ENCODE data around the gene MEGF6.

Gene MEGF6

GRCh38 chr1:3550511-3551289 lies 60.6 kb downstream of the MEGF6 start:
- no peak for DNase-seq

GRCh38 chr1:3548895-3549294 lies 62.4 kb downstream of the MEGF6 start:
- no peak for DNase-seq

- no peak for DNase-seq
Measured at GRCh38 chr1:3548156-3548893, 63.0 kb downstream of the MEGF6 start.

- DNase-seq = no peak
Measured at GRCh38 chr1:3547055-3548005, 64.0 kb downstream of the MEGF6 start.

GRCh38 chr1:3546048-3546384 lies 65.3 kb downstream of the MEGF6 start:
- no peak for DNase-seq

GRCh38 chr1:3545363-3546047 lies 65.8 kb downstream of the MEGF6 start:
- DNase-seq = no peak

- no peak for DNase-seq
Measured at GRCh38 chr1:3544040-3544977, 67.0 kb downstream of the MEGF6 start.

- no peak for DNase-seq
Measured at GRCh38 chr1:3543076-3544039, 68.0 kb downstream of the MEGF6 start.

- no peak for DNase-seq
Measured at GRCh38 chr1:3542676-3543075, 68.6 kb downstream of the MEGF6 start.

GRCh38 chr1:3541936-3542335 lies 69.4 kb downstream of the MEGF6 start:
- no peak for DNase-seq

GRCh38 chr1:3541465-3541864 lies 69.8 kb downstream of the MEGF6 start:
- DNase-seq = no peak

GRCh38 chr1:3540876-3541275 lies 70.4 kb downstream of the MEGF6 start:
- no peak for DNase-seq

GRCh38 chr1:3539707-3540425 lies 71.4 kb downstream of the MEGF6 start:
- no peak for DNase-seq

GRCh38 chr1:3537359-3537758 lies 73.9 kb downstream of the MEGF6 start:
- DNase-seq = no peak

- no peak for DNase-seq
Measured at GRCh38 chr1:3536420-3537195, 74.7 kb downstream of the MEGF6 start.

GRCh38 chr1:3535732-3536131 lies 75.6 kb downstream of the MEGF6 start:
- no peak for DNase-seq

- DNase-seq = no peak
Measured at GRCh38 chr1:3534803-3535637, 76.3 kb downstream of the MEGF6 start.
